Right atrium auricular region (tissue), 2 donors: ENCODE results near the gene SVOP. TPM values are rescaled to one million over a fixed set of nuclear protein-coding genes. Genes with fewer than 3 reads are reported as not detected.

Source experiments
- DNase-seq: peaks from one replicate; pipeline ENCODE4 v3.0.0-alpha.2; 2019; ENCODE audit warnings: low spot score
- H3K27ac ChIP-seq, 2 donors: fragments of 200-600 bp; sonication (generic); 1 replicate in 1 of 2; 2 replicates in 1 of 2; pipeline ENCODE4 v1.5.1; 2016 to 2019
- H3K27me3 ChIP-seq, 2 donors: fragments of 200-600 bp; sonication (generic); one replicate each; pipeline versions ENCODE4 v1.5.1 to v1.6.0; 2017 to 2019
- H3K36me3 ChIP-seq: fragments of 200-600 bp; sonication (generic); one replicate; pipeline ENCODE4 v1.5.1; 2016
- H3K4me1 ChIP-seq, 2 donors: fragments of 200-600 bp; sonication (generic); one replicate each; pipeline versions ENCODE4 v1.5.1 to v1.6.0; 2017 to 2019
- H3K4me3 ChIP-seq, 2 donors: fragments of 200-600 bp; sonication (generic); 1 replicate in 1 of 2; 2 replicates in 1 of 2; pipeline ENCODE4 v1.5.1; 2017 to 2019; ENCODE audit warnings: mild to moderate bottlenecking in 1 of 2, moderate library complexity in 1 of 2
- H3K9me3 ChIP-seq, 2 donors: fragments of 200-600 bp; sonication (generic); one replicate each; pipeline ENCODE4 v1.5.1; 2019
- total RNA-seq, 2 donors: library from RNA; depleted of rRNA; stranded (reverse); fragments of >200 nt; gene quantifications; one replicate each; pipeline ENCODE4 v1.1.0, GENCODE V29; 2016
- TF ChIP-seq, protein P1 (sequence below), 2 donors: fragments of 200-600 bp; sonication (generic); IDR thresholded peaks; one replicate each; pipeline ENCODE4 v1.5.1; 2019; ENCODE audit warnings: antibody characterized with exemption in 2 of 2

SVOP gene
- total RNA-seq, 2 donors from 2014 or later = 0.08 TPM; not detected in 1

DNA sequence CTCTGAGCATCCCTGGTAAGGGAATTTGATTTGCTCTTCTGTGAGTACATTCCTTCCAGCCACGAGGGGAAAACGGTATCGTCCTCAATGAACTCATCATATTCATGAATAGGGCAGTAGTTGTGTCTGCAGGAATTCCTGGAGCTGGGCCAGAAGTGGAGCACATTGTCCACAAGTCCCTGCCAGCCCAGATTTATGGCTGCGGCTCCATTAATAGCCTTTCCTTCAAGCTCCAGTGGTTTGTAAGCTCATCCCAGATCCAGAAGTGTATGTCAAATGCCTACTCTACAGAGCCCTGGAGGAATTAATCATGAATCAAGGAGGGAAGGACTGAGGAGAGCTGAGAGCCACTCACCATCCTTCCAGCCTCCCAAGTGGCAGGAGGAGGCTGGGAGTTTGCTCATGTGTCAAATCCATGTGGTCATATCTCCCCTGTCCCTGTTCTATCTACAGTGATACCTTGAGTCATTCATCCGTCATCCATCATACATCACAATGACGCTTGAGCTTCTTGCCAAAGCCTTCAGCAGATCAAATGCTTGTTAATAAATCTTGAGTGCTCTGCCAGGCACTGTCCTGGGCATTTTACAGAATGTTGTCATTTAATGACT is 65.5 kb downstream of the SVOP start:
- Histone ChIP-seq H3K4me3 (no peak overlapping the region), H3K4me1 (peaks cover 0 to 6% of the 10 kb centered on the region in 2 donors), H3K9me3 (no peaks in the 10 kb centered on the region), H3K27ac (no peak overlapping the region), H3K36me3 (no peaks in the 10 kb centered on the region), H3K27me3 (no peaks in the 10 kb centered on the region)
- DNase-seq = no peak
- TF ChIP-seq, protein P1, sequence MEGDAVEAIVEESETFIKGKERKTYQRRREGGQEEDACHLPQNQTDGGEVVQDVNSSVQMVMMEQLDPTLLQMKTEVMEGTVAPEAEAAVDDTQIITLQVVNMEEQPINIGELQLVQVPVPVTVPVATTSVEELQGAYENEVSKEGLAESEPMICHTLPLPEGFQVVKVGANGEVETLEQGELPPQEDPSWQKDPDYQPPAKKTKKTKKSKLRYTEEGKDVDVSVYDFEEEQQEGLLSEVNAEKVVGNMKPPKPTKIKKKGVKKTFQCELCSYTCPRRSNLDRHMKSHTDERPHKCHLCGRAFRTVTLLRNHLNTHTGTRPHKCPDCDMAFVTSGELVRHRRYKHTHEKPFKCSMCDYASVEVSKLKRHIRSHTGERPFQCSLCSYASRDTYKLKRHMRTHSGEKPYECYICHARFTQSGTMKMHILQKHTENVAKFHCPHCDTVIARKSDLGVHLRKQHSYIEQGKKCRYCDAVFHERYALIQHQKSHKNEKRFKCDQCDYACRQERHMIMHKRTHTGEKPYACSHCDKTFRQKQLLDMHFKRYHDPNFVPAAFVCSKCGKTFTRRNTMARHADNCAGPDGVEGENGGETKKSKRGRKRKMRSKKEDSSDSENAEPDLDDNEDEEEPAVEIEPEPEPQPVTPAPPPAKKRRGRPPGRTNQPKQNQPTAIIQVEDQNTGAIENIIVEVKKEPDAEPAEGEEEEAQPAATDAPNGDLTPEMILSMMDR (IDR thresholded peaks at IDR 0.05) = no peak

DNA sequence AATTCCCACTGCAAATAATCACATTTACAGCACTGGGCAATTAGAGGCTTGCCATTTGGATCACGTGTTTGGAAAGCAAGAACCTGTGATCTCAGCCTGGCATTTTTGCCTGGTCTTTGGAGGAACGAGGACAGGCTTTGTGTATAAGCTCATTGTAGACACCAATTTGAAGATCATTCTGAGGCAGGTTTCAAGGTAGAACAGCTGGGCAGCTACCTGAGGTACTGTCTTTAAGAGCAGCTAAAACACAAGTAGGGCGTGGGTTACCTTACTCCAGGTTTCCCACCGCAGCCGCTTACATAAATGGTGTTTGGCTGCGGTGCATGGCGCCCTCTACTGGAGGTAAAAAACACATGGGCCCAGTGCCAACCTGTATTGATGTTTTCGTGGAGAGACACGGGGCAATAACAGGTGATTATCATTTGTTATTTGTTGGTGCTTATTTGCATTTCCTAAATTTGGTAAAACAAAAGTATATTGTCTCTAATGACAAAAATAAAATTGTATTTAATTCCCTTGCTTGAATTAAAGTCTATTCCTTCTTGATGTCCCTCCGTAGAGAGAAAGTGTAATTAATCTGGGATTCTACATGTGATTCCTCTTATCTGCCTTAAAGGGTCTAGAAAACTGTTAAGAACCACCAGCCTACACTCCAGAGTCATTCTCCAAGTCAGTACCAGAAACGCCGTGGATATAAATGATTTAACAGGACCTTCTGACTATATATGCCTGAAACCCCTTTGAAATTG is 69.7 kb downstream of the SVOP start:
- Histone ChIP-seq H3K27me3 (no peaks in the 10 kb centered on the region), H3K4me3 (no peak overlapping the region), H3K36me3 (no peaks in the 10 kb centered on the region), H3K27ac (no peak overlapping the region), H3K9me3 (peaks cover 0 to 11% of the 10 kb centered on the region in 2 donors), H3K4me1 (peaks cover 0 to 6% of the 10 kb centered on the region in 2 donors)
- DNase-seq = peak; percentile 88
- TF ChIP-seq, protein P1 (IDR thresholded peaks at IDR 0.05) = peak; percentile 65 to 86

DNA sequence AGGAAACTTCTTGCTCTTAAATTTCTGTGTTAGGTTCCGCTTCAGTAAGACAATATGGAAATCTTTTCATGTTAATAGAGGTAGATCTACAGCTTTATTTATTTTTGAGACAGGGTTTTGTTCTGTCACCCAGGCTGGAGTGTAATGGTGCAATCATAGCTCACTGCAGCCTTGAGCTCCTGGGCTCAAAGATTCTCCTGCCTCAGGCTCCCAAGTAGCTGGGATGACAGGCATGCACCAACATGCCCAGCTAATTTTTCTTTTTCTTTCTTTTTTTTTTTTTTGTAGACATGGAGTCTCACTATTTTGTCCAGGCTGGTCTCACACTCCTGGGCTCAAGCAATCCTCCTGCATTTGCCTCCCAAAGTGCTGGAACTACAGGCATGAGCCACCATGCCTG is 70.9 kb downstream of the SVOP start:
- no peak for DNase-seq
- no peaks in the 10 kb centered on the region for H3K27me3 ChIP-seq
- no peaks in the 10 kb centered on the region for H3K36me3 ChIP-seq
- H3K4me3 ChIP-seq = no peak overlapping the region
- H3K9me3 ChIP-seq = peaks cover 0 to 11% of the 10 kb centered on the region in 2 donors
- H3K4me1 ChIP-seq = peaks cover 0 to 6% of the 10 kb centered on the region in 2 donors
- H3K27ac ChIP-seq = no peak overlapping the region
- TF ChIP-seq, protein P1 (IDR thresholded peaks at IDR 0.05) = no peak

DNA sequence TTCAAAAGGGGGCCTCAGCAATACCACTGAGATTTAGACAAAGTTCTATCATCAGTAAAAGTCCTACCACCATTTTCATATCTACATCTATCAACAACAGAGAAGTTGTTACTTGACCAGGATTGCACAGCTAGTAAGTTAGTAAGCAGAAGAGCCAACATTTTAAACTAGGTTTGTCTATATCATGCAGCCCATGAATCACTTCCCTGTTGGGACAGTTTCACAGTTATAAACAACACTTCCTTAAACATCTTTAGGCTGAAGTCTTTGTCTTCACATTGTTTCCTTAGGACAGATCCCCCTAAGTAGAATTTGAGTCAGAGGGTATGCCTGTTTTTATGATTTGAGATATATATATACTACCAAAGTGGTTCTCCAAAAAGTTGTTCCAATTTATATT is 72.5 kb downstream of the SVOP start:
- no peak overlapping the region for H3K4me3 ChIP-seq

DNA sequence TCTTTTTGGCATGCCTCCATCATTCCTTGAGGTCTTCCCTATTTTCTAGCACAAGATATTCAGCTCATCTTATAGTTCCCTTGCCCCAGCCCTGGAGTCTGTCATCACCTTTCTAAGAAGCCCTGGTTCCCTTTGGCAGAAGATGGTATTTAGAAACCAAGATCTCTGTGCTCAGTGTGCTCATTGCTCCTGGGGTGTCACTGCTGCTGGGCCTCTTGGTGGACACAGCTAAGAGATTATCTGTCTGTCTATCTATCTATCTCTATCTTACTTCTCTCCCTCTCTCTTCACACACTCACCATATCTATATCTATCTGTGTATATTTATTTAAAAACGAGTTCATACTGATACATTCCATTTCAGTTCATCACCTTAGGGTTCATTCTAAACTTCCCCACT is 73.8 kb downstream of the SVOP start:
- no peak overlapping the region for H3K4me3 ChIP-seq
- H3K36me3 ChIP-seq = no peaks in the 10 kb centered on the region
- TF ChIP-seq, protein P1 (IDR thresholded peaks at IDR 0.05) = no peak
- no peaks in the 10 kb centered on the region for H3K27me3 ChIP-seq
- no peak for DNase-seq
- H3K27ac ChIP-seq = no peak overlapping the region
- H3K4me1 ChIP-seq = peaks cover 0 to 6% of the 10 kb centered on the region in 2 donors
- peaks cover 0 to 11% of the 10 kb centered on the region in 2 donors for H3K9me3 ChIP-seq

More for the DNA sequence above, 72.5 kb downstream of the SVOP start:
- Histone ChIP-seq H3K9me3 (peaks cover 0 to 11% of the 10 kb centered on the region in 2 donors), H3K4me1 (peaks cover 0 to 6% of the 10 kb centered on the region in 2 donors), H3K27me3 (no peaks in the 10 kb centered on the region), H3K36me3 (no peaks in the 10 kb centered on the region), H3K27ac (no peak overlapping the region)
- TF ChIP-seq, protein P1 (IDR thresholded peaks at IDR 0.05) = no peak
- DNase-seq = no peak
